Measurements from ENCODE around the gene TSHZ2.

The TSHZ2 gene

DNA sequence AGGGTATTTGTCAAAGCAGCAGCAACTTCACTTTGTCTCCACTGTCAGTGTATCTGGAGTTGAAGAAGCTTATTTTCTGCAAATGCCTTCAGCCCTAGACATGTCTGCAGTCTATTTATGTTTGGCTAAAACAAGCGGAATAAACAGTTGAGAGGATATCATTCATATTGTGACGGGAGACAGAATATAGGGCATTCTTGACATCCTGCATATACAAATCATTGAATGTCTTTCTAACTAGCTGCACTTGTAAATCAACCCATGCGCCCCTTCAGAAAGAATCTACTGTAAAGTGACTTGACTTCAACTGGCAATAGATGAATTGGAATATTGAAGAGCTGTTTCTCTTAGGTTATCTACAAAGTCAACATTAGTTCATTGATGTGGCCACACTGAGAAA lies 258.9 kb downstream of the TSHZ2 start:
- no peaks in the 10 kb centered on the region; the same call in 1 of the 2 replicates for H3K27me3 ChIP-seq (replicated peaks; ENCODE audit: control insufficient read depth, insufficient read depth, low read length)
- TF ChIP-seq, protein P1, sequence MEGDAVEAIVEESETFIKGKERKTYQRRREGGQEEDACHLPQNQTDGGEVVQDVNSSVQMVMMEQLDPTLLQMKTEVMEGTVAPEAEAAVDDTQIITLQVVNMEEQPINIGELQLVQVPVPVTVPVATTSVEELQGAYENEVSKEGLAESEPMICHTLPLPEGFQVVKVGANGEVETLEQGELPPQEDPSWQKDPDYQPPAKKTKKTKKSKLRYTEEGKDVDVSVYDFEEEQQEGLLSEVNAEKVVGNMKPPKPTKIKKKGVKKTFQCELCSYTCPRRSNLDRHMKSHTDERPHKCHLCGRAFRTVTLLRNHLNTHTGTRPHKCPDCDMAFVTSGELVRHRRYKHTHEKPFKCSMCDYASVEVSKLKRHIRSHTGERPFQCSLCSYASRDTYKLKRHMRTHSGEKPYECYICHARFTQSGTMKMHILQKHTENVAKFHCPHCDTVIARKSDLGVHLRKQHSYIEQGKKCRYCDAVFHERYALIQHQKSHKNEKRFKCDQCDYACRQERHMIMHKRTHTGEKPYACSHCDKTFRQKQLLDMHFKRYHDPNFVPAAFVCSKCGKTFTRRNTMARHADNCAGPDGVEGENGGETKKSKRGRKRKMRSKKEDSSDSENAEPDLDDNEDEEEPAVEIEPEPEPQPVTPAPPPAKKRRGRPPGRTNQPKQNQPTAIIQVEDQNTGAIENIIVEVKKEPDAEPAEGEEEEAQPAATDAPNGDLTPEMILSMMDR (IDR thresholded peaks at IDR 0.05; ENCODE audit: insufficient read depth, low read length, poor library complexity, severe bottlenecking): no peak
- H3K36me3 ChIP-seq (ENCODE audit: control insufficient read depth, insufficient read depth, low read length): no peaks in the 10 kb centered on the region
- DNase-seq (ENCODE audit: extremely low read depth, insufficient read length): no peak
- no peak overlapping the region for H3K4me3 ChIP-seq (replicated peaks; ENCODE audit: low read depth, low read length)

DNA sequence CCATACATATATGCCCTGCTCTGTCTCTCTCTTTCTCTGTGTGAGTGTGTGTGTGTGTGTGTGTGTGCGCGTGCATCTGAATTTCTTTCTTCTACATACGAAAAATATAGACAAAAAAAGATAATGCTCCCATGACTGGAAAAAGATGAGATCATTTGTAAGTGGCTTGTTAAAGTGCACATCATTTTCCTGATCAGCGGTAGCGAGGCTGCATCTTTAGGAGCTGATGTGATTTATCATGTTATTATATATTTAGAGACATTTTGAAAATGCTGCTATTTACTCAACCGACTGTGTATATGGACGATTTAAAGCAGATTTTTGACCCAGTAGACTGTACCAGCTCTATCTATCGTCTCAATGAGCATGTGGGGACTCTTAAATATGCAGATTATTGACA lies 265.3 kb downstream of the TSHZ2 start:
- TF ChIP-seq, protein P1 (IDR thresholded peaks at IDR 0.05; ENCODE audit: insufficient read depth, low read length, poor library complexity, severe bottlenecking): no peak
- no peak for DNase-seq (ENCODE audit: extremely low read depth, insufficient read length)
- Histone ChIP-seq H3K36me3 (ENCODE audit: control insufficient read depth, insufficient read depth, low read length) (no peaks in the 10 kb centered on the region), H3K27me3 (replicated peaks; ENCODE audit: control insufficient read depth, insufficient read depth, low read length) (no peaks in the 10 kb centered on the region), H3K4me3 (replicated peaks; ENCODE audit: low read depth, low read length) (no peak overlapping the region)

DNA sequence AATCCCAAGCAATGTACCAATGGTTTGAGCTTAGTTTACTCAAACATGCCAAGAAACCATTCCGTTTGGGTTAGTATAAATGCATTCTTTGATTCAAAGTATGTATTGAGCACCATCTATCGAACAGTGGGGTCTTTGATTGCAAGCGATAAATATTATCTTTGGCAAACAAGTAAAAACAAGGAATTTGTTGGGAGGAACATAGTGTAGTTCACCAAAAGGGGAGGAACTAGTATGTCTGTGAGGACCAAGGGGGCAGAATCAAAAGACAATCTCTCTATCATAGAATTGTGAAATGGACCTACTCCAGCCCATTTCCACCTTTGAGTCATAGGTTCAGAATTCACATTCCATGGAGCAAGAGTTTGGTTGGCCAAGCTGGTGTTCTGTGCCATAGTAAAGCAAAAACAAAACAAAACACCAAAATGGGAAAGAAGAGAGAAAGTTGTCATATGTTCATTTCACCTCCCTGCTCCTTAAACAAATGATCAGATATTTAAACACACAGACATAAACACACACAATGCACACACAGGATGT lies 266.0 kb downstream of the TSHZ2 start:
- Histone ChIP-seq H3K4me3 (replicated peaks; ENCODE audit: low read depth, low read length) (no peak overlapping the region), H3K36me3 (ENCODE audit: control insufficient read depth, insufficient read depth, low read length) (no peaks in the 10 kb centered on the region), H3K27me3 (replicated peaks; ENCODE audit: control insufficient read depth, insufficient read depth, low read length) (no peaks in the 10 kb centered on the region)
- TF ChIP-seq, protein P1 (IDR thresholded peaks at IDR 0.05; ENCODE audit: insufficient read depth, low read length, poor library complexity, severe bottlenecking): no peak
- DNase-seq (ENCODE audit: extremely low read depth, insufficient read length): no peak

DNA sequence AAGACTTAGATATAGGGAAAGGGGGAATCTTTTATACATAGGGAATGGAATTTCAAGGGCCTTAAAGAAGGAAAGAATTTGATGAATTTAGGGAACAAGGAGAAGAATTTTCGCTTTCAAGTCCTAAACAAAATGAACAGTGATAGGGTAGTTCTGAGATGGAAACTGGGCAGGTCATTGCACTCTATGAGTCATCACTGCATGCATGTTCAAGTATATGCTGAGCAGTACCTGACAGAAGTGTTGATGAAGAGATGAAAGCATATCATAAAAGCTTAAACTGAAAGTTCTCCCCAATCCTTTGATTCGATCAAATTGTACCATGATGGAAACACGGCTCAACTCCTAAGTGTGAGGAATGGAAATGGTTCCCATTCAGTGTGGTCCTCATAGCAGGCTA lies 271.0 kb downstream of the TSHZ2 start:
- Histone ChIP-seq H3K27me3 (replicated peaks; ENCODE audit: control insufficient read depth, insufficient read depth, low read length) (no peaks in the 10 kb centered on the region), H3K36me3 (ENCODE audit: control insufficient read depth, insufficient read depth, low read length) (no peaks in the 10 kb centered on the region), H3K4me3 (replicated peaks; ENCODE audit: low read depth, low read length) (no peak overlapping the region)
- TF ChIP-seq, protein P1 (IDR thresholded peaks at IDR 0.05; ENCODE audit: insufficient read depth, low read length, poor library complexity, severe bottlenecking): no peak
- no peak for DNase-seq (ENCODE audit: extremely low read depth, insufficient read length)

DNA sequence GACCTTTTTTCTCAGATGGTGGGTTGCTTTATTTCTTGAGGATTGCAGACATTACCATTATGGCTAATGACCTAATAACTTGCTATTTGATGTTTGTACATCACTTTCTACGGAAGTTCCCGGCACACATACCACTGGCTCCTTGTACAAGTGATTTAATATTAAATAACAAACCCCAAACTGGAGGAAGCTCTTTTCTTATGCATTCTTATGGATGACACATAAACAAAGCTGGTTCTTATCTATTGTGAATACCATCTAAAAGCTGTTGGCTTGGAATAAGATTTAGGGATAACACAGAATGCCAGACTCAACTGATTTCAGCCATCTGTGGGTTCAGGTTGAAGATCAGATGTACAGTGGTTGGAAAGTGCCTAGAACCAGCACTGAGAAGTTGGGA lies 272.6 kb downstream of the TSHZ2 start:
- H3K36me3 ChIP-seq (ENCODE audit: control insufficient read depth, insufficient read depth, low read length): no peaks in the 10 kb centered on the region
- DNase-seq (ENCODE audit: extremely low read depth, insufficient read length): no peak
- TF ChIP-seq, protein P1 (IDR thresholded peaks at IDR 0.05; ENCODE audit: insufficient read depth, low read length, poor library complexity, severe bottlenecking): no peak
- H3K4me3 ChIP-seq (replicated peaks; ENCODE audit: low read depth, low read length): no peak overlapping the region
- no peaks in the 10 kb centered on the region for H3K27me3 ChIP-seq (replicated peaks; ENCODE audit: control insufficient read depth, insufficient read depth, low read length)

DNA sequence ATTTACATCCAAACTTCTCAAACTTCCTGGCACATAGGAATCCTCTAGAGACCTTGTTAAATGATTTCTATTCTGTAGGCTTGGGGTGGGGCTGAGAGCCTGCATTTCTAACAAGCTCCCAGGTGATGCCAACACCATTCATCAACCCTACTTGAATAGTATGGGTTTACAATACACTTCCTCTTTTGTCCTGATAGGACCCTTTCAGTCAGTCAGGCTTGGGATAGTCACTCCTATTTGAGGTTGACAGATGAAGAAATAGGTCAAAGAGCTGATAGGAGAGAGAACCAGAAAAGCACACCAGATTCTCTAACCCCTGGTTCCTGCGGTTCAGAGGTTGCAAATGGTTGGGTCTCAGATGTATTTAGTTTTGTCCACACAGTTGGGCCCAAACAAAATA lies 273.4 kb downstream of the TSHZ2 start:
- no peak for DNase-seq (ENCODE audit: extremely low read depth, insufficient read length)
- TF ChIP-seq, protein P1 (IDR thresholded peaks at IDR 0.05; ENCODE audit: insufficient read depth, low read length, poor library complexity, severe bottlenecking): no peak
- no peaks in the 10 kb centered on the region for H3K36me3 ChIP-seq (ENCODE audit: control insufficient read depth, insufficient read depth, low read length)

More for the DNA sequence above, 273.4 kb downstream of the TSHZ2 start:
- H3K27me3 ChIP-seq (replicated peaks; ENCODE audit: control insufficient read depth, insufficient read depth, low read length): no peaks in the 10 kb centered on the region
- H3K4me3 ChIP-seq (replicated peaks; ENCODE audit: low read depth, low read length): no peak overlapping the region
